T follicular helper cell (primary cell): Measurements from ENCODE around the gene GNA14.
"Not testable (repeated sequence)": the region's sequence is repeated elsewhere in the genome, so short reads cannot be mapped to it uniquely, and the experiment has no call there.

Experiments
- DNase-seq: peaks from one replicate; pipeline ENCODE4 v3.0.0-alpha.2; 2020; ENCODE audit warnings: low read depth

GNA14 gene

GRCh38 chr9:77534376-77535057 lies 113.6 kb downstream of the GNA14 start:
- no peak for DNase-seq

- DNase-seq: no peak
Measured at GRCh38 chr9:77533671-77534070, 114.5 kb downstream of the GNA14 start.

- DNase-seq: no peak
Measured at GRCh38 chr9:77532607-77533006, 115.5 kb downstream of the GNA14 start.

GRCh38 chr9:77531400-77531799 lies 116.7 kb downstream of the GNA14 start:
- no peak for DNase-seq

GRCh38 chr9:77523891-77524290 lies 124.2 kb downstream of the GNA14 start:
- DNase-seq: no peak

- no peak for DNase-seq
Measured at GRCh38 chr9:77521091-77521490, 127.0 kb downstream of the GNA14 start.

- DNase-seq: no peak
Measured at GRCh38 chr9:77518688-77519087, 129.4 kb downstream of the GNA14 start.

GRCh38 chr9:77516781-77517180 lies 131.3 kb downstream of the GNA14 start:
- no peak for DNase-seq

GRCh38 chr9:77514886-77515711 lies 133.0 kb downstream of the GNA14 start:
- no peak for DNase-seq

- DNase-seq: no peak
Measured at GRCh38 chr9:77513457-77513856, 134.7 kb downstream of the GNA14 start.

GRCh38 chr9:77512876-77513275 lies 135.2 kb downstream of the GNA14 start:
- no peak for DNase-seq

- DNase-seq: no peak
Measured at GRCh38 chr9:77511525-77511924, 136.6 kb downstream of the GNA14 start.

GRCh38 chr9:77510666-77511065 lies 137.5 kb downstream of the GNA14 start:
- DNase-seq: no peak

GRCh38 chr9:77508396-77508795 lies 139.7 kb downstream of the GNA14 start:
- no peak for DNase-seq

GRCh38 chr9:77507212-77507961 lies 140.7 kb downstream of the GNA14 start:
- no peak for DNase-seq

GRCh38 chr9:77505232-77505631 lies 142.9 kb downstream of the GNA14 start:
- DNase-seq: no peak

GRCh38 chr9:77502568-77502967 lies 145.6 kb downstream of the GNA14 start:
- no peak for DNase-seq

GRCh38 chr9:77498891-77499290 lies 149.2 kb downstream of the GNA14 start:
- DNase-seq: no peak

GRCh38 chr9:77497322-77498198 lies 150.6 kb downstream of the GNA14 start:
- DNase-seq: no peak

- DNase-seq: no peak
Measured at GRCh38 chr9:77495834-77496671, 152.1 kb downstream of the GNA14 start.

GRCh38 chr9:77490279-77490678 lies 157.8 kb downstream of the GNA14 start:
- DNase-seq: not testable (repeated sequence)
